SJSA1 (cell line): ENCODE measurements around the gene CNIH2. TPM values are rescaled to one million over a fixed set of nuclear protein-coding genes. Genes with fewer than 3 reads are reported as not detected.

Source experiments
- DNase-seq, 2 experiments: peaks; one replicate each; pipeline ENCODE4 v3.0.0-alpha.2; 2015 to 2020; ENCODE audit warnings: low spot score in 2 of 2, low read depth in 1 of 2
- H3K27ac ChIP-seq: fragments of 250-450 bp; sonication (Bioruptor Pico); 2 replicates; pipeline ENCODE4 v1.5.1; 2020; ENCODE audit warnings: mild to moderate bottlenecking, moderate library complexity
- H3K27me3 ChIP-seq: fragments of 250-450 bp; sonication (Bioruptor Pico); replicated peaks from 2 replicates; pipeline ENCODE4 v1.5.1; 2020; ENCODE audit warnings: mild to moderate bottlenecking, moderate library complexity
- H3K36me3 ChIP-seq: fragments of 250-450 bp; sonication (Bioruptor Pico); 2 replicates; pipeline ENCODE4 v1.5.1; 2020; ENCODE audit warnings: mild to moderate bottlenecking
- H3K4me1 ChIP-seq: fragments of 250-450 bp; sonication (Bioruptor Pico); replicated peaks from 2 replicates; pipeline ENCODE4 v1.6.1; 2021; ENCODE audit warnings: mild to moderate bottlenecking
- H3K4me3 ChIP-seq: fragments of 250-450 bp; sonication (Bioruptor Pico); 2 replicates; pipeline ENCODE4 v1.5.1; 2020; ENCODE audit warnings: mild to moderate bottlenecking
- H3K9me3 ChIP-seq: fragments of 250-450 bp; sonication (Bioruptor Pico); replicated peaks from 2 replicates; pipeline ENCODE4 v1.5.1; 2020; ENCODE audit warnings: mild to moderate bottlenecking
- total RNA-seq: library from RNA; depleted of rRNA; stranded (reverse); fragments of >200 nt; shearing (Covaris generic); gene quantifications from 2 replicates; pipeline ENCODE4 v1.2.3, GENCODE V29; 2014; rRNA removed

CNIH2 gene
- total RNA-seq = 2.8 and 6.2 TPM in 2 replicates

DNA sequence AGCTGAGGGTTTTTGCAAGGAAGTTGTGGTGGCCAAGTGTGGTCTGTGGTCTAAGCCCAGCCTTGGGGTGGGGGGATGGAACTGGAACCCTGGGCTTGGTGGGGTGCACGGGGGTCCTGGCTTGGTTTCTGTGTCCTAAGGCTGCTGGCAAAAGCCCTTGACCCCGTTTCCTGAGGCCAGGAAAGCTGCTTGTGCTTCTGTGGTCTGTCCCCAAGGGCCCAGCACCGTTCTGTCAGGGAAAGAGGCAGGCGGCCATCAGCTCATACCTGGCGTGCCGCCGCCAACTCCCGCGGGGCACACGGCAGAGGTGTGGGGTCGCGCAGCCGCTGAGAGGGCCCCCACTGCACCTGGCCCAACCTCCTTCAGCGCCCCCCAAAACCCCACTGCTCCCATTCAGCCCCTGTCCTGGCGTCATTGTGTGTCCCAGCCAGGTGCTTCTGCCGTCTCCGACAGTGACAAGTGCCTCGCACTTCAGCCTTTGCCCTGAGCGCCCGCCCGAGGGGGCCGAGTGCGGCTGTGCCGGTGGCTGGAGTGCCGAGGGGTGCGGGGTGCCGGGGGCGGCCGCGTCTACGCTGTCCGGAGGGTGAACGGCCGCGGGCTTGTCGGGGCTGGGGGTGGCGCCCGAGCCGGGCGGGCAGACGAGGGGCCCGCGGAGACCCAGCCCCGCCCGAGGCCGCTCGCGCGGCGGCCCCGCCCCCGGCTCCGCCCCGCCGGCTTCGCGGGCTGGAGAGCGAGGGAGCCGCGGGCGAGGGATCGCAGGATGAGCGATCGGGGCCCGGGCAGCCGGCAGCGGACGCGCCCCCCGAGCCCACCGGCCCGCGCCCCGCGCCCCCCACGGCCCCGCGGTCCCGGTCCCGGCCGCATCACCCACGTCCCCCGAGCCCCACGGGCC, at the start of gene CNIH2:
Gene CNIH2 (plus strand): TSS at position 705 of the 892 bp plus-strand sequence. CDS start 282 bp downstream, outside the sequence.
- peak within 1 kb of the TSS; percentile 27 for H3K4me3 ChIP-seq
- DNase-seq = no peak
- H3K36me3 ChIP-seq = peaks cover 55% of the 10 kb centered on the region
- H3K9me3 ChIP-seq = no peaks in the 10 kb centered on the region
- H3K4me1 ChIP-seq = peaks cover 27% of the 10 kb centered on the region
- no peak within 1 kb of the TSS for H3K27ac ChIP-seq
- H3K27me3 ChIP-seq = no peaks in the 10 kb centered on the region

DNA sequence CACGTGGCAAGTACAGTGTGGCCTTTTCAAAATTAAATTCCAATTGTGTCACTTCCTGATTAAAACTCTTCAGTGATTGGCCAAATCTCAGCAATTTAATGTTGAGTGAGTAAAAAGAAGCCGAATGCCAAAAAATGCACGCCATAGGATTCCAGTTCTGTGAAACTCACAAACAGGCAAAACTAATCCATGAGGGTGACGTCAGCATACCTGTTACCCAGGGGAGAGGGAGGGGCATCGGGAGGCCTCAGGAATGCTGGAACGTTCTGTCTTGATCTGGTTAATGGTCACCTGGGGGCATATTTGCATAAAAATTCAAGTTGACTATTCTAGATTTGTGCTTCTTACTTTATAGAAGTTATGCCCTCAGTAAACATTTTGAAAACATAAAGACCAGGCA, 49.5 kb upstream of the CNIH2 start:
- Histone ChIP-seq H3K4me1 (no peaks in the 10 kb centered on the region), H3K36me3 (peaks cover 78% of the 10 kb centered on the region), H3K27ac (no peak overlapping the region), H3K9me3 (no peaks in the 10 kb centered on the region), H3K27me3 (no peaks in the 10 kb centered on the region), H3K4me3 (no peak overlapping the region)
- DNase-seq = no peak

DNA sequence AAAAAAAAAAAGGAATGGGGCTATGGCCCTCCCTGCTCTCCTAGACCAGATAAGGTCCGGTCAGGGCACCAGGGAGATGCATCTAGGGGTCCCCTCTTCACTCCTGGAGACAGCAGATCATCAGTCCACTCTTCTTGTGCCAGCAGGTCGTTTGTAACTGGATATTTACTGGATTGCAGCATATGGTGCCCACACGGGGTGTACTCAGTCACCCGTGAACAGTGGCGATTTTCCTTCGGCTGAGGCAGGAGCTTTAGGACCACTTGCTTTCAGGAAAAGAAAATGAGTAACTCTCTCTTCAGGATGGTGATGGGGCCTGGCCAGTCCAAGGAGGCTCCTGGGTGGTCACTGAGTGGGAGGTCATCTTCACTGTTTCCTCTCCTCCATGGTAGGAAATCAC, 47.8 kb upstream of the CNIH2 start:
- Histone ChIP-seq H3K27ac (no peak overlapping the region), H3K4me3 (no peak overlapping the region), H3K27me3 (no peaks in the 10 kb centered on the region), H3K9me3 (no peaks in the 10 kb centered on the region), H3K36me3 (peaks cover 79% of the 10 kb centered on the region), H3K4me1 (no peaks in the 10 kb centered on the region)
- no peak for DNase-seq

DNA sequence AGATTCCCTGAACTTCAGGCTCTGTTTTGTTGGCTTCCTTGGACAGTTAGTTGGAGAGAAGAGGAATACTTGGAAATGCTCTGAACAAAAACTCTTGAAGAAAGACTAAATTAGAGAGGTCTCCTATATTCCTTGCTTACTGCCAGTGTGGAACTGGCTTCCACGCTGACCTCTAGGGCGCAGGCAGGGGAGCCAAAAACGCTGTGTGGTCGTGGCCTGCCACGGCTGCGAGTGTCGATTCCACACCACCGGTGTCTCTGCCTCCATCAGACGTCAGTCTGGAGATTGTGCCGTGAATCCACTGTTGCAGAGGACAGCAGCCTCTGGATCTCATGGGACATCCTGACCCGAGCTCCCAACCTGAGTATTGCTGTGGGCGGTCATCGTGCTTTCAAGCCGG, 47.0 kb upstream of the CNIH2 start:
- Histone ChIP-seq H3K27me3 (no peaks in the 10 kb centered on the region), H3K36me3 (peaks cover 79% of the 10 kb centered on the region), H3K4me3 (no peak overlapping the region), H3K27ac (no peak overlapping the region), H3K9me3 (no peaks in the 10 kb centered on the region), H3K4me1 (no peaks in the 10 kb centered on the region)
- DNase-seq = no peak

DNA sequence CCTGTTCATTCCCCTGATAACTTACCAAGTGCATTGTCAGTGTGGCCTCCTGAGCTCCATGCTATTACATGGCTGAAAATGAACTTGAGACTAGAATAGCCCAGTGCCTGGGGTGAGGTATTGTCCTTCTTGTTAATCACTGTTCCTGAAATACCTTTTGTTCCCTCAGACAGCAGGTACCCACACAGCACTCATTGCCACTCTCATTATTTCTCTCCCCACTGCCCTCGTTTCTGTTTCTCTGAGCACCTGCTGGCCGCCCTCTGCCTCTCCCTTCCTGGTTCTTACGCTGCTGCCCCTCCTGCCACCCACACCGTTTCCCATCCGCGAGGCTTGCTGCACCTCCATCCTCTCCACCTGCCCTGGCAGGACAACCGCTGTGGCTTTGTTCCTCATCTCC, 46.4 kb upstream of the CNIH2 start:
- no peak overlapping the region for H3K27ac ChIP-seq
- H3K27me3 ChIP-seq = no peaks in the 10 kb centered on the region
- H3K9me3 ChIP-seq = no peaks in the 10 kb centered on the region
- no peak for DNase-seq
- no peak overlapping the region for H3K4me3 ChIP-seq
- peaks cover 82% of the 10 kb centered on the region for H3K36me3 ChIP-seq
- H3K4me1 ChIP-seq = no peaks in the 10 kb centered on the region

DNA sequence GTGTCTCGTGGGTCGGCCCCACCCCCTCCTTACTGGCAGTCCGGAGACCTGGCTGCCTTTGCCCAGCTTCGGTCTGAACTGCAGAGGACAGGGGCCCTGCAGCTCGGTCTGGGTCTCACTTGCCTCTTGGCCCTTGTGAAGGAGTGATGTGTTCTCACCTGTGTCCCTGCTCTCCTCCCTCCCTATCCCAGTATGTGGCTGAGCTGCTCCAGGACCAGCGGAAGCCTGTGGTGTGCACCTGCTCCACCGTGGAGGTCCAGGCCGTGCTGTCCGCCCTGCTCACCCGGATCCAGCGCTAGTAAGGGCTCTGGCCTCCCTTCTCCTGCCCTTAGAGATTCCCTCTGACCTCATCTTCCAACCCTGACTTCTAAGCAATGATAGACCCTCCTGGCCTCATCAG, 45.2 kb upstream of the CNIH2 start:
- Histone ChIP-seq H3K36me3 (peaks cover 81% of the 10 kb centered on the region), H3K9me3 (no peaks in the 10 kb centered on the region), H3K27ac (no peak overlapping the region), H3K27me3 (no peaks in the 10 kb centered on the region), H3K4me3 (no peak overlapping the region), H3K4me1 (no peaks in the 10 kb centered on the region)
- no peak for DNase-seq

DNA sequence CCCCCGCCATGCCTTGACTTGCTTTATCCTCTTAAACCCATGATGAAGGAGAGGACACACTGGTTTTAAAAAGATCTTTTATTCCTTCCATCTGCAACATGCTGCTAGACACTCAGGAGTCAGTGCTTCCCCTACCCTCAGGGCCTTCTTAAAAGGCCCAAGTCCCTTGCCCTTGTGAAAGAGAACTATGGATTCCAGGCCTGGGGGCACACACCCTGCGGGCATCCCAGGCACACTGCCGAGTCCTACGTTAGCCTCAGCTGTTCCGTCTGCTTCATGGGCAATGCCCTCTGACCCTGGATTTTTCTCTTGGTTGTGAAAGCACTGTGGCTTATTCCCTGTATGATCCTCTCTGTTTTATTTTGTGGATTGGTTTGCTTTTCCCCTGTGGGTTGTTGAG, 44.7 kb upstream of the CNIH2 start:
- Histone ChIP-seq H3K36me3 (peaks cover 82% of the 10 kb centered on the region), H3K27me3 (no peaks in the 10 kb centered on the region), H3K4me1 (no peaks in the 10 kb centered on the region), H3K27ac (no peak overlapping the region), H3K4me3 (no peak overlapping the region), H3K9me3 (no peaks in the 10 kb centered on the region)
- DNase-seq = no peak

DNA sequence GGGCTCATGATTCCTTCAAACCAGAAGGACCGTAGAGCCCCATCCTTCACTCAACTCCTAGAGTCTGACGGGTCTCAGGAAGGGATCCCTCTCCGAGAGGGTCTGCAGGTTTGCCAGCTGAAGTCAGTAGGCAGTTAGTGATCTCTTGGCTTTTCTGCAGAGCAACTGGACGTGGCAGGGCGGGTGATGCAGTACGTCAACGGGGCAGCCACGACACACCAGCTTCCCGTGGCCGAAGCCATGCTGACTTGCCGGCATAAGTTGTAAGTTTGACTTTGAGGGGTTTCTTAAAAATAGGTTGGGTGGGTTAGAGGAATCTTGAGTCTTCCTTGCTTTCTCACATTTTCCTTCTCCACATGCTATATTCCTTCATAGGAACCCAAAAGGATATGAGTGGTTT, 42.8 kb upstream of the CNIH2 start:
- Histone ChIP-seq H3K27ac (no peak overlapping the region), H3K27me3 (no peaks in the 10 kb centered on the region), H3K36me3 (peaks cover 94% of the 10 kb centered on the region), H3K9me3 (no peaks in the 10 kb centered on the region), H3K4me1 (no peaks in the 10 kb centered on the region), H3K4me3 (no peak overlapping the region)
- no peak for DNase-seq

DNA sequence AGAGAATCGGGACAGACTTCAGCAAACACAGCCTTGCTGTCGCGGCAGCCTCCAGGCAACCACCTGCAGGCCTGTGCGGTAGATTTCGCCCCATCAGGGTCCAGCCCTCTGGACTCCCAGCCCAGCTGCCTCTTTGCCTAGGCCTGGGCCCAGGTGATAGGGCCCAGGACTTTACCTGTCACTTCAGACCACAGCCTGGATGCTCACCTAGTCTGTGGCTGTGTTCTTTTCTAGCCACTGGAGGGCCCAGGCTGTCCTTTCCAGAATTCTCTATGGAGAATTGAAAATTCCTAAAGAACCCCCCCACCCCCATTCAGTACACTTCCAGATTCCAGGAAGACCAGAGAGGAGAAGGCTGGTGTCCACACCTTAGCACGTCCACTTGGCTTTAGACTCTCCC, 40.1 kb upstream of the CNIH2 start:
- Histone ChIP-seq H3K4me1 (no peaks in the 10 kb centered on the region), H3K9me3 (peaks cover 2% of the 10 kb centered on the region; the same call in 1 of the 2 replicates), H3K27me3 (no peaks in the 10 kb centered on the region), H3K4me3 (no peak overlapping the region), H3K36me3 (peaks cover 94% of the 10 kb centered on the region), H3K27ac (no peak overlapping the region)
- no peak for DNase-seq

DNA sequence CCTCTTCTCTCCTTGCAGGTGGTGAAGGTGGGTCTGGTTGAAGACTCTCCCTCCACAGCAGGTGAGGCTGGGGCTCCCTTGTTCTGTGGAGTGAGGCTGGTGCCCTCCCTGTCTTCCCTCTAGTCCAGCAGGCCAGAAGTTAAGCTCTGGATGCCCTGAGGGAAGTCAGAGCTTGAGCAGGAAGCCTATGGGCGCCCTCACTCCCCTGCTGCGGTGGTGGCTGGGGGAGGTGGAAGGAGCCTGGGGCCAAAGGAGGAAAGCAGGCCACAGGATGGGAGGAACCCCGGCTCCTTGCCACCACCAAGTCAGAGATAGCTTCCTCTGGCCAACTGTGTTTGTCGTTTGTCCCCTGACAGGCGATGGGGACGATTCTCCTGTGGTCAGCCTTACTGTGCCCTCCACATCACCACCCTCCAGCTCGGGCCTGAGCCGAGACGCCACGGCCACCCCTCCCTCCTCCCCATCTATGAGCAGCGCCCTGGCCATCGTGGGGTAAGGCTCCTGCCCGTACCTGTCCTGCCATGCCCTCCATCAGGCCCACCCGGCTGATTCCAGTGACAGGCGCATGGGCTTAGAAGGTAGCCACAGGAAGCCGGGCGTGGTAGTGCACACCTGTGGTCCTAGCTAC, 39.1 kb upstream of the CNIH2 start:
- DNase-seq = no peak
- H3K9me3 ChIP-seq = peaks cover 2% of the 10 kb centered on the region; the same call in 1 of the 2 replicates
- H3K4me3 ChIP-seq = no peak overlapping the region
- H3K27me3 ChIP-seq = no peaks in the 10 kb centered on the region
- H3K27ac ChIP-seq = no peak overlapping the region
- H3K4me1 ChIP-seq = no peaks in the 10 kb centered on the region
- H3K36me3 ChIP-seq = peaks cover 93% of the 10 kb centered on the region

DNA sequence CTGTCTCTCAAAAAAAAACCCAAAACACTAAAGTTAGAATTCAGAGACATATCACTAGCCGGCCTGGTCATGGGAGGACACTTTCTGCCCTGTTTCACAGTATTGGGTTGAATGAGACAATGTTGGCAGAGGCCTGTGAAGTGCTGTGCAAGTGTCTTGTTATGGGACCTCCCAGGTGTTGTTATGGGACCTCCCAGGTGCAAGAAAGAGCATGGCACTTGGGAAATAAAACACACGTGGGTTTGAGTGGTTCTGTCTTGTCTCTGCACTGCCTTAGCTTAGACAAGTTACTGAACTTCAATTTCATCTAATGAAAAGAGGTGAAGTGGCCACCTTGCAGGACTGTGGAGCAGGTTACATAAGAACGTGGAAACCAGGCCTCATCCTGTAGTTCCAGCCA, 38.5 kb upstream of the CNIH2 start:
- Histone ChIP-seq H3K36me3 (peaks cover 93% of the 10 kb centered on the region), H3K9me3 (peaks cover 2% of the 10 kb centered on the region; the same call in 1 of the 2 replicates), H3K27ac (no peak overlapping the region), H3K4me1 (no peaks in the 10 kb centered on the region), H3K4me3 (no peak overlapping the region), H3K27me3 (no peaks in the 10 kb centered on the region)
- no peak for DNase-seq

DNA sequence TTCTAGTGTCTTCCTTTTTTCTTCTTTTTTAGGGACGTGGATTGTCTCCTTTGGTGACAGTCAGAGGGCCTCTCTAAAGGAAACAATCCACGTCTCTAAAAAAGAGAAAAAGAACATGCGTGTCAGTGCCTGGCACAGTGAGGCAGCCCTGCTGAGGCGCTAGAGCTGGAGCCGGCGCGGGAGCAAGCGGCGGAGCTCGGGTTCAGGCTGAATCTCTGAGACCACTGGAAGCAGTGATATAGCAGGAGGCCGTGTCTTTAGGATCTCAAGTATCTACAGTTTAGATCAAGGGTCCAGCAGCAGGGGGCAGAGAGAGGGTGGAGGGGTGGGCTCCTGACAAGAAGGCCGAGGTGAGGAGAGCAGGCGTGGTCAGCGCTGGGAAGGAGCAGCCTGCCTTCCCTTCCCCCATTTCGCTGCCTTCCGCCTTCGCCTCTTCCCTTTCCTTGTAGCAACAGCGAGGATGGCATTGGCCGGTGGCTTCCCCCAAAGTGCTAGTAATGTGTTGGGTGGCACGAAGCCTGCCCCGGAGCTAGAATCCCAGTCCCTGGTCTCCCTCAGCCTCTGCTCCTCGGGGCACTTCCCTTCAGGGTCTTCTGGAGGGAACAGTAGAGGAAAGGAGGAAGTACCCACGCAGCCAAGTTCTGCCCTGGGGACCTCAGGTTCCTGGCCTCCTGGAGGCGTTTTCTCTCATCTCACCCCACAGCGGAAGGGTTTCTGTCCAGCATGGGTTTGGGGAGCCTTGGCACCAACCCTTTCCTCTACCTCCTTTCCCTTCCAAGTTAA, 37.8 kb upstream of the CNIH2 start:
- no peaks in the 10 kb centered on the region for H3K27me3 ChIP-seq
- H3K27ac ChIP-seq = no peak overlapping the region

DNA sequence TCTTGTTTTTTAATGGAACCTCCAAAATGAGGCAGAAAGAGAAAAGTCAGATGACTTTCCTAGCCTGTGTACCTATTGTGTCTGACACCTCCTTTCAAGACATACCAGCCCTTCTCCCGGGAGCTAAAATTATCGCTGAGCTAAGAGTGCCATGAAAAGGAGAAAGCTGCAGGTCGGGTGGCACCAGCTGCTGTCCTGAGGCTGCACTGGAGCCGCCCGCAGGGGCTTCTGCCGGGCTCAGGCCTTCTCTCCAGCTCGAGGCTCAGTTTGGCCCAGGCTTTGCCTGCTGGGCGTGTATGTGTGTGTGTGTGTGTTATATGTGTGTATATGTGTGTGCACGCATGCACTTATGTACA, 37.2 kb upstream of the CNIH2 start:
- peaks cover 88% of the 10 kb centered on the region for H3K36me3 ChIP-seq
- no peak overlapping the region for H3K4me3 ChIP-seq
- H3K27ac ChIP-seq = no peak overlapping the region
- DNase-seq = no peak
- peaks cover 2% of the 10 kb centered on the region; the same call in 1 of the 2 replicates for H3K9me3 ChIP-seq
- H3K27me3 ChIP-seq = no peaks in the 10 kb centered on the region
- H3K4me1 ChIP-seq = no peaks in the 10 kb centered on the region

More for the DNA sequence above, 37.8 kb upstream of the CNIH2 start:
- Histone ChIP-seq H3K36me3 (peaks cover 92% of the 10 kb centered on the region), H3K4me3 (no peak overlapping the region), H3K9me3 (peaks cover 2% of the 10 kb centered on the region; the same call in 1 of the 2 replicates), H3K4me1 (no peaks in the 10 kb centered on the region)
- no peak for DNase-seq
